ENCODE results near the gene LIAS. TPM values are rescaled to one million over a fixed set of nuclear protein-coding genes. Genes with fewer than 3 reads are reported as not detected.

The LIAS gene
- total and polyA plus RNA-seq, 2 of the 13 experiments (the other 11 are each of a cell fraction or from before 2014, with no cell fraction given), result 16.0 to 16.6 TPM

DNA sequence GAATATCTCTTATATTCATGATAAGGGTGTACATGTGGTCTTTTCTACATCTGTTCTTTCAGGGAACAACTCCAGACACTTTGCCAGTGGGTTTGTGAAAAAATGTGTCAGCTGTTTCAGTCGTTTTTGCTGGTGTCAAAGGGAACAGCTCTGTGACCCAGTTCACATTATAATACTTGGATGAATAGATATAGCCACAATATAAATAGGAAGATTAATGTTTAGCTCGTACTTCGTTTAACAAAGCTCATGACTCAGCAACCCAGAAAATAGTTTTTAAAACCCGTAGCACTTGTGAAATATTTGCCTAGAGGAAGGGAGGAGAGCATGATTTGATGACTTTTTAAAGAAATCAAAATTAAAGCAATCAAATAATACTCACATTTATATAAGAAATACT lies 7.9 kb downstream of the LIAS start (continued):
- TF ChIP-seq, protein P1, sequence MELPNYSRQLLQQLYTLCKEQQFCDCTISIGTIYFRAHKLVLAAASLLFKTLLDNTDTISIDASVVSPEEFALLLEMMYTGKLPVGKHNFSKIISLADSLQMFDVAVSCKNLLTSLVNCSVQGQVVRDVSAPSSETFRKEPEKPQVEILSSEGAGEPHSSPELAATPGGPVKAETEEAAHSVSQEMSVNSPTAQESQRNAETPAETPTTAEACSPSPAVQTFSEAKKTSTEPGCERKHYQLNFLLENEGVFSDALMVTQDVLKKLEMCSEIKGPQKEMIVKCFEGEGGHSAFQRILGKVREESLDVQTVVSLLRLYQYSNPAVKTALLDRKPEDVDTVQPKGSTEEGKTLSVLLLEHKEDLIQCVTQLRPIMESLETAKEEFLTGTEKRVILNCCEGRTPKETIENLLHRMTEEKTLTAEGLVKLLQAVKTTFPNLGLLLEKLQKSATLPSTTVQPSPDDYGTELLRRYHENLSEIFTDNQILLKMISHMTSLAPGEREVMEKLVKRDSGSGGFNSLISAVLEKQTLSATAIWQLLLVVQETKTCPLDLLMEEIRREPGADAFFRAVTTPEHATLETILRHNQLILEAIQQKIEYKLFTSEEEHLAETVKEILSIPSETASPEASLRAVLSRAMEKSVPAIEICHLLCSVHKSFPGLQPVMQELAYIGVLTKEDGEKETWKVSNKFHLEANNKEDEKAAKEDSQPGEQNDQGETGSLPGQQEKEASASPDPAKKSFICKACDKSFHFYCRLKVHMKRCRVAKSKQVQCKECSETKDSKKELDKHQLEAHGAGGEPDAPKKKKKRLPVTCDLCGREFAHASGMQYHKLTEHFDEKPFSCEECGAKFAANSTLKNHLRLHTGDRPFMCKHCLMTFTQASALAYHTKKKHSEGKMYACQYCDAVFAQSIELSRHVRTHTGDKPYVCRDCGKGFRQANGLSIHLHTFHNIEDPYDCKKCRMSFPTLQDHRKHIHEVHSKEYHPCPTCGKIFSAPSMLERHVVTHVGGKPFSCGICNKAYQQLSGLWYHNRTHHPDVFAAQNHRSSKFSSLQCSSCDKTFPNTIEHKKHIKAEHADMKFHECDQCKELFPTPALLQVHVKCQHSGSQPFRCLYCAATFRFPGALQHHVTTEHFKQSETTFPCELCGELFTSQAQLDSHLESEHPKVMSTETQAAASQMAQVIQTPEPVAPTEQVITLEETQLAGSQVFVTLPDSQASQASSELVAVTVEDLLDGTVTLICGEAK (IDR thresholded peaks at IDR 0.05), result no peak
- TF ChIP-seq, protein P1 (CRISPR knock-in tag; IDR thresholded peaks at IDR 0.05), result no peak
- TF ChIP-seq TCF12 (IDR thresholded peaks at IDR 0.05) (no peak), TCF12 (CRISPR knock-in tag; IDR thresholded peaks at IDR 0.05) (no peak), ZKSCAN1 (IDR thresholded peaks at IDR 0.05; ENCODE audit: low read length) (no peak), ZNF660 (CRISPR knock-in tag; IDR thresholded peaks at IDR 0.05; ENCODE audit: borderline replicate concordance, low read depth) (no peak), ZNF160 (CRISPR knock-in tag; IDR thresholded peaks at IDR 0.05) (no peak), NFE2L2 (IDR thresholded peaks at IDR 0.05; ENCODE audit: low read length) (peak; percentile 60), ZNF207 (IDR thresholded peaks at IDR 0.05; ENCODE audit: borderline replicate concordance) (no peak), HDAC1 (CRISPR knock-in tag; IDR thresholded peaks at IDR 0.05) (no peak), EZH2 (conservative IDR thresholded peaks at IDR 0.05; ENCODE audit: low read depth, low read length) (no peak), MAFF (IDR thresholded peaks at IDR 0.05; ENCODE audit: low read depth, low read length) (peak; percentile 66)
- TF ChIP-seq, protein P2, sequence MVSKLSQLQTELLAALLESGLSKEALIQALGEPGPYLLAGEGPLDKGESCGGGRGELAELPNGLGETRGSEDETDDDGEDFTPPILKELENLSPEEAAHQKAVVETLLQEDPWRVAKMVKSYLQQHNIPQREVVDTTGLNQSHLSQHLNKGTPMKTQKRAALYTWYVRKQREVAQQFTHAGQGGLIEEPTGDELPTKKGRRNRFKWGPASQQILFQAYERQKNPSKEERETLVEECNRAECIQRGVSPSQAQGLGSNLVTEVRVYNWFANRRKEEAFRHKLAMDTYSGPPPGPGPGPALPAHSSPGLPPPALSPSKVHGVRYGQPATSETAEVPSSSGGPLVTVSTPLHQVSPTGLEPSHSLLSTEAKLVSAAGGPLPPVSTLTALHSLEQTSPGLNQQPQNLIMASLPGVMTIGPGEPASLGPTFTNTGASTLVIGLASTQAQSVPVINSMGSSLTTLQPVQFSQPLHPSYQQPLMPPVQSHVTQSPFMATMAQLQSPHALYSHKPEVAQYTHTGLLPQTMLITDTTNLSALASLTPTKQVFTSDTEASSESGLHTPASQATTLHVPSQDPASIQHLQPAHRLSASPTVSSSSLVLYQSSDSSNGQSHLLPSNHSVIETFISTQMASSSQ (IDR thresholded peaks at IDR 0.05; ENCODE audit: low read depth), result 0 out of 2 replicates have a peak, but pooled peaks have one; percentile 6
- TF ChIP-seq, protein P2 (CRISPR knock-in tag; IDR thresholded peaks at IDR 0.05; ENCODE audit: borderline replicate concordance), result no peak
- TF ChIP-seq, protein P3, sequence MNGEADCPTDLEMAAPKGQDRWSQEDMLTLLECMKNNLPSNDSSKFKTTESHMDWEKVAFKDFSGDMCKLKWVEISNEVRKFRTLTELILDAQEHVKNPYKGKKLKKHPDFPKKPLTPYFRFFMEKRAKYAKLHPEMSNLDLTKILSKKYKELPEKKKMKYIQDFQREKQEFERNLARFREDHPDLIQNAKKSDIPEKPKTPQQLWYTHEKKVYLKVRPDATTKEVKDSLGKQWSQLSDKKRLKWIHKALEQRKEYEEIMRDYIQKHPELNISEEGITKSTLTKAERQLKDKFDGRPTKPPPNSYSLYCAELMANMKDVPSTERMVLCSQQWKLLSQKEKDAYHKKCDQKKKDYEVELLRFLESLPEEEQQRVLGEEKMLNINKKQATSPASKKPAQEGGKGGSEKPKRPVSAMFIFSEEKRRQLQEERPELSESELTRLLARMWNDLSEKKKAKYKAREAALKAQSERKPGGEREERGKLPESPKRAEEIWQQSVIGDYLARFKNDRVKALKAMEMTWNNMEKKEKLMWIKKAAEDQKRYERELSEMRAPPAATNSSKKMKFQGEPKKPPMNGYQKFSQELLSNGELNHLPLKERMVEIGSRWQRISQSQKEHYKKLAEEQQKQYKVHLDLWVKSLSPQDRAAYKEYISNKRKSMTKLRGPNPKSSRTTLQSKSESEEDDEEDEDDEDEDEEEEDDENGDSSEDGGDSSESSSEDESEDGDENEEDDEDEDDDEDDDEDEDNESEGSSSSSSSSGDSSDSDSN (CRISPR knock-in tag; IDR thresholded peaks at IDR 0.05), result no peak

Measured in HepG2 (cell line).